Measurements from ENCODE around the gene CLPSL1. TPM values are rescaled to one million over a fixed set of nuclear protein-coding genes. Genes with fewer than 3 reads are reported as not detected.

CLPSL1 gene
- total RNA-seq, 4 donors from 2014 or later = not detected

DNA sequence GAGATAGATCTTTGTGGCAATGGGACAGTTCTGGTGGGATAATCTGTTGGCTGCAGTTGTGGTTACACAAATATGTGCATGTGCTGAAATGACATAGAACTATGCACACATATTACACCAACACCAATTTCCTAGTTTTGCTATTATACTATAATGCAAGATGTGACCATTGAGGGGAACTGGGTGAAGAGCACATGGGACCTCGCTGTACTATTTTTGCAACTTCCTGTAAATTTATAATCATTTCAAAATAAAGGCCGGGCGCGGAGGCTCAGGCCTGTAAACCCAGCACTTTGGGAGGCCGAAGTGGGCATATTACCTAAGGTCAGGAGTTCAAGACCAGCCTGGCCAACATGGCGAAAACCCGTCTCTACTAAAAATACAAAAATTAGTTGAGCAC is 35.3 kb upstream of the CLPSL1 start:
- no peaks in the 10 kb centered on the region for H3K27me3 ChIP-seq

DNA sequence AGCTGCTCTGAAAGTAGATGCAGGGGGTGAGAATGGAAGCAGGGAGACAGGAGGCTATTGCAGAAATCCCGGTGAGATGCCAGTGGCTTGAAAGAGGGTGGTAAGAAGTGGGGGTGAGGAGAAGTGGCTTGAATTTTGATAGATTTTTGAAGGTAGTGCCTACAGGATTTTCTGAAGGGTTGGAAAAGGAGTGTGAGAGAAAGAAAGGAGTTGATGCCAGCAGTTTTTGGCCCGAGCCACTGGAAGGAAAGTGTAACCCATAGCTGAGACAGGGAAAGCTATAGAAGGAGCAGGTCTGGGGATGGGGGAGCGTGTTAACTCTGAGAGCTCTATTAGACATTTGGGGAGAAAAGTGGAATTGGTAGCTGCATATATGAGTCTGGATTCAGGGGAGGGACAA is 34.3 kb upstream of the CLPSL1 start:
- no peaks in the 10 kb centered on the region for H3K4me1 ChIP-seq
- no peak overlapping the region for H3K4me3 ChIP-seq
- H3K9me3 ChIP-seq = no peaks in the 10 kb centered on the region
- no peaks in the 10 kb centered on the region for H3K36me3 ChIP-seq
- no peaks in the 10 kb centered on the region for H3K27me3 ChIP-seq
- DNase-seq = no peak
- no peak overlapping the region for H3K27ac ChIP-seq
- no peak for TF ChIP-seq POLR2A (IDR thresholded peaks at IDR 0.05)
- TF ChIP-seq CTCF (IDR thresholded peaks at IDR 0.05) = no peak

More for the DNA sequence above, 35.3 kb upstream of the CLPSL1 start:
- TF ChIP-seq POLR2A (IDR thresholded peaks at IDR 0.05) (no peak), CTCF (IDR thresholded peaks at IDR 0.05) (no peak)
- Histone ChIP-seq H3K9me3 (no peaks in the 10 kb centered on the region), H3K4me3 (no peak overlapping the region), H3K36me3 (no peaks in the 10 kb centered on the region), H3K4me1 (no peaks in the 10 kb centered on the region), H3K27ac (no peak overlapping the region)
- peak in 1 of 3 donors; percentile 38 for DNase-seq

- TF ChIP-seq CTCF (IDR thresholded peaks at IDR 0.05) (no peak), POLR2A (IDR thresholded peaks at IDR 0.05) (no peak)
- no peaks in the 10 kb centered on the region for H3K36me3 ChIP-seq
- no peaks in the 10 kb centered on the region for H3K9me3 ChIP-seq
- DNase-seq = no peak
- no peak overlapping the region for H3K4me3 ChIP-seq
- no peaks in the 10 kb centered on the region for H3K27me3 ChIP-seq
- H3K27ac ChIP-seq = no peak overlapping the region
- H3K4me1 ChIP-seq = no peaks in the 10 kb centered on the region
Observed at GRCh38 chr6:35747877-35748276, 32.9 kb upstream of the CLPSL1 start.

DNA sequence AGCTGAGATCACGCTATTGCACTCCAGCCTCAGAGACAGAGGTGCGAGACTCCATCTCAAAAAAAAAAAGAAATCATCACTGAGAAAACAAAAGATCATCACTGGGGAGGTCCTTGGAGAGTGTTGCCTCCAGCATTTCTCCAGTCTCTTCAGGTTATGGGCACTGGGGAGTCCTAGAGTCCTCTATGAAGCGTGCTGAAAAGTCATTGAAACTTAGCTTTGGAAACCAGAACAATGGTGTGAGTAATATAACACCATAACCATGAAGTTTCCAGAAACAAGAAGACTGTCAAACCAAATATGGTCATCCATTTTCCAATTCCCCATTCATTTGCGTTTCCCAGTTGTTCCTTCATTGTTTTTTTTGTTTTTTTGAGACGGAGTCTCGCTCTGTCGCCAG is 30.3 kb upstream of the CLPSL1 start:
- no peak for DNase-seq
- Histone ChIP-seq H3K27ac (no peak overlapping the region), H3K4me3 (no peak overlapping the region), H3K4me1 (no peaks in the 10 kb centered on the region), H3K27me3 (no peaks in the 10 kb centered on the region), H3K9me3 (no peaks in the 10 kb centered on the region), H3K36me3 (no peaks in the 10 kb centered on the region)
- TF ChIP-seq POLR2A (IDR thresholded peaks at IDR 0.05) (no peak), CTCF (IDR thresholded peaks at IDR 0.05) (no peak)

GRCh38 chr6:35751594-35751993 is 29.2 kb upstream of the CLPSL1 start:
- H3K36me3 ChIP-seq = no peaks in the 10 kb centered on the region
- H3K4me3 ChIP-seq = no peak overlapping the region
- H3K27me3 ChIP-seq = no peaks in the 10 kb centered on the region
- TF ChIP-seq POLR2A (IDR thresholded peaks at IDR 0.05) (no peak), CTCF (IDR thresholded peaks at IDR 0.05) (no peak)
- H3K9me3 ChIP-seq = no peaks in the 10 kb centered on the region
- DNase-seq = no peak
- no peaks in the 10 kb centered on the region for H3K4me1 ChIP-seq
- H3K27ac ChIP-seq = no peak overlapping the region

- Histone ChIP-seq H3K4me1 (no peaks in the 10 kb centered on the region), H3K36me3 (no peaks in the 10 kb centered on the region), H3K4me3 (no peak overlapping the region), H3K9me3 (no peaks in the 10 kb centered on the region), H3K27ac (no peak overlapping the region), H3K27me3 (no peaks in the 10 kb centered on the region)
- no peak for DNase-seq
- TF ChIP-seq CTCF (IDR thresholded peaks at IDR 0.05) (no peak), POLR2A (IDR thresholded peaks at IDR 0.05) (no peak)
Observed at GRCh38 chr6:35752330-35752729, 28.5 kb upstream of the CLPSL1 start.
